Measurements from ENCODE around the gene KCNF1.

DNA sequence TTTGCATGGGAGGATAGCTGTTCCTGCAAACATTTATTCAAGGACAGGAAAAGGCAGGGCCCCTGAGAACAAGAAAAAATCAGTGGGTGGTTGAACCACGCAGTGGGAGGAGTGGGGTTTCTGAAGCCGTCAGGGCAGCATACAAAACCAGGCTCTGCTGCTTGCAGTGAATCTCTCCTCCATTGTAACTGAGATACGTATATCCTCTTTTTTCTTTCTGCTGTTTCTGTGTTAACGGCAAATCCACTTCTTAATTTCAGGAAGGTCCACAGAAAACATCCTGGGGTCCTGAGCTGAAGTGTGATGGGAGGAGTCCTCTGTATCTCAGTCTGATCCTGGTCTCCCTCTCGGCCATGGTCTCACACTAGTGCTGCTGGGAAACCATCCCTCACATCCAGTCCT lies 27.2 kb upstream of the KCNF1 start:
- TF ChIP-seq SIN3A (IDR thresholded peaks at IDR 0.05; ENCODE audit: borderline replicate concordance, insufficient read depth, low read length) (no peak), TAF1 (IDR thresholded peaks at IDR 0.05; ENCODE audit: borderline replicate concordance, insufficient read depth, low read length) (no peak), POLR2AphosphoS5 (IDR thresholded peaks at IDR 0.05; ENCODE audit: low read depth, low read length) (no peak)
- TF ChIP-seq, protein P1, sequence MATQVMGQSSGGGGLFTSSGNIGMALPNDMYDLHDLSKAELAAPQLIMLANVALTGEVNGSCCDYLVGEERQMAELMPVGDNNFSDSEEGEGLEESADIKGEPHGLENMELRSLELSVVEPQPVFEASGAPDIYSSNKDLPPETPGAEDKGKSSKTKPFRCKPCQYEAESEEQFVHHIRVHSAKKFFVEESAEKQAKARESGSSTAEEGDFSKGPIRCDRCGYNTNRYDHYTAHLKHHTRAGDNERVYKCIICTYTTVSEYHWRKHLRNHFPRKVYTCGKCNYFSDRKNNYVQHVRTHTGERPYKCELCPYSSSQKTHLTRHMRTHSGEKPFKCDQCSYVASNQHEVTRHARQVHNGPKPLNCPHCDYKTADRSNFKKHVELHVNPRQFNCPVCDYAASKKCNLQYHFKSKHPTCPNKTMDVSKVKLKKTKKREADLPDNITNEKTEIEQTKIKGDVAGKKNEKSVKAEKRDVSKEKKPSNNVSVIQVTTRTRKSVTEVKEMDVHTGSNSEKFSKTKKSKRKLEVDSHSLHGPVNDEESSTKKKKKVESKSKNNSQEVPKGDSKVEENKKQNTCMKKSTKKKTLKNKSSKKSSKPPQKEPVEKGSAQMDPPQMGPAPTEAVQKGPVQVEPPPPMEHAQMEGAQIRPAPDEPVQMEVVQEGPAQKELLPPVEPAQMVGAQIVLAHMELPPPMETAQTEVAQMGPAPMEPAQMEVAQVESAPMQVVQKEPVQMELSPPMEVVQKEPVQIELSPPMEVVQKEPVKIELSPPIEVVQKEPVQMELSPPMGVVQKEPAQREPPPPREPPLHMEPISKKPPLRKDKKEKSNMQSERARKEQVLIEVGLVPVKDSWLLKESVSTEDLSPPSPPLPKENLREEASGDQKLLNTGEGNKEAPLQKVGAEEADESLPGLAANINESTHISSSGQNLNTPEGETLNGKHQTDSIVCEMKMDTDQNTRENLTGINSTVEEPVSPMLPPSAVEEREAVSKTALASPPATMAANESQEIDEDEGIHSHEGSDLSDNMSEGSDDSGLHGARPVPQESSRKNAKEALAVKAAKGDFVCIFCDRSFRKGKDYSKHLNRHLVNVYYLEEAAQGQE (IDR thresholded peaks at IDR 0.05; ENCODE audit: insufficient read depth in 1 of 2, low read depth in 2 of 2, low read length in 2 of 2): no peak
